WTC11 (cell line): ENCODE measurements around the gene GPR153. TPM values are rescaled to one million over a fixed set of nuclear protein-coding genes. Genes with fewer than 3 reads are reported as not detected.

ENCODE experiments used
- ATAC-seq: fragments of 200-7000 bp; cut with Tn5 transposase; 2 replicates; pipeline ENCODE4 v1.10.0; 2021; ENCODE audit warnings: mild to moderate bottlenecking, moderate library complexity
- CTCF ChIA-PET: fragments of 300-600 bp; sonication (Branson Sonifier 250); formaldehyde crosslinking; loops from one replicate; lab custom pipeline; 2021; ENCODE audit warnings: antibody characterized with exemption; lab: Charles Lee
- POLR2A ChIA-PET: fragments of 350-600 bp; sonication (Branson Sonifier 250); formaldehyde crosslinking; loops from one replicate; lab custom pipeline; 2021; ENCODE audit warnings: antibody characterized with exemption; lab: Charles Lee
- DNase-seq: peaks from one replicate; pipeline ENCODE4 v3.0.0; 2021; ENCODE audit warnings: low spot score
- H3K27ac Mint-ChIP-seq: 2 replicates; pipeline ENCODE4 v1.8.0; 2021; ENCODE audit warnings: mixed read lengths
- H3K27me3 Mint-ChIP-seq: 2 replicates; pipeline ENCODE4 v1.8.0; 2021; ENCODE audit warnings: low read depth, mild to moderate bottlenecking, moderate library complexity, mixed read lengths
- H3K36me3 Mint-ChIP-seq: 2 replicates; pipeline ENCODE4 v1.8.0; 2021; ENCODE audit warnings: mixed read lengths
- H3K4me1 Mint-ChIP-seq: 2 replicates; pipeline ENCODE4 v1.8.0; 2022; ENCODE audit warnings: mixed read lengths
- H3K4me3 Mint-ChIP-seq: 2 replicates; pipeline ENCODE4 v1.8.0; 2021; ENCODE audit warnings: mild to moderate bottlenecking, moderate library complexity, mixed read lengths
- H3K9me3 Mint-ChIP-seq: 2 replicates; pipeline ENCODE4 v1.8.0; 2021; ENCODE audit warnings: mixed read lengths
- AR ChIP-seq: fragments of 250-450 bp; sonication (Bioruptor Pico); IDR thresholded peaks from 2 replicates; pipeline ENCODE4 v1.9.0; 2021; ENCODE audit warnings: mild to moderate bottlenecking
- ELF4 ChIP-seq: sonication (generic); formaldehyde crosslinking; IDR thresholded peaks from 2 replicates; pipeline ENCODE4 v1.8.1; 2022; ENCODE audit warnings: low read depth, mild to moderate bottlenecking, moderate library complexity, missing genetic modification reagents
- FOXP1 ChIP-seq: sonication (generic); formaldehyde crosslinking; IDR thresholded peaks from 2 replicates; pipeline ENCODE4 v1.8.0; 2022; ENCODE audit warnings: missing genetic modification reagents, mild to moderate bottlenecking, moderate library complexity, borderline replicate concordance
- HMGXB4 ChIP-seq: sonication (generic); formaldehyde crosslinking; IDR thresholded peaks from 2 replicates; pipeline ENCODE4 v1.8.1; 2023; ENCODE audit warnings: mild to moderate bottlenecking, moderate library complexity, missing genetic modification reagents
- MAX ChIP-seq: sonication (generic); formaldehyde crosslinking; IDR thresholded peaks from 2 replicates; pipeline ENCODE4 v1.8.0; 2022; ENCODE audit warnings: mild to moderate bottlenecking, missing genetic modification reagents
- OVOL2 ChIP-seq: fragments of 250-450 bp; sonication (Bioruptor Pico); IDR thresholded peaks from 2 replicates; pipeline ENCODE4 v1.9.0; 2021; ENCODE audit warnings: mild to moderate bottlenecking, borderline replicate concordance
- PRRX2 ChIP-seq: fragments of 250-450 bp; sonication (Bioruptor Pico); IDR thresholded peaks from 2 replicates; pipeline ENCODE4 v1.8.0; 2021; ENCODE audit warnings: mild to moderate bottlenecking
- SMAD3 ChIP-seq: sonication (generic); formaldehyde crosslinking; IDR thresholded peaks from 2 replicates; pipeline ENCODE4 v1.8.0; 2022; ENCODE audit warnings: missing genetic modification reagents, mild to moderate bottlenecking, borderline replicate concordance
- SP1 ChIP-seq: sonication (generic); formaldehyde crosslinking; conservative IDR thresholded peaks from 2 replicates; pipeline ENCODE4 v1.8.1; 2022; ENCODE audit warnings: missing genetic modification reagents
- TCF7 ChIP-seq: sonication (generic); formaldehyde crosslinking; IDR thresholded peaks from 2 replicates; pipeline ENCODE4 v1.8.0; 2022; ENCODE audit warnings: mild to moderate bottlenecking, low read depth, missing genetic modification reagents, moderate library complexity
- TP53 ChIP-seq: sonication (generic); formaldehyde crosslinking; IDR thresholded peaks from 2 replicates; pipeline ENCODE4 v1.8.1; 2023; ENCODE audit warnings: mild to moderate bottlenecking, missing genetic modification reagents
- ZBTB43 ChIP-seq: sonication (generic); formaldehyde crosslinking; IDR thresholded peaks from 2 replicates; pipeline ENCODE4 v1.8.1; 2023; ENCODE audit warnings: mild to moderate bottlenecking, missing genetic modification reagents
- ZNF219 ChIP-seq: sonication (generic); formaldehyde crosslinking; IDR thresholded peaks from 2 replicates; pipeline ENCODE4 v1.8.0; 2023; ENCODE audit warnings: missing genetic modification reagents, mild to moderate bottlenecking, borderline replicate concordance
- ZNF232 ChIP-seq: sonication (generic); formaldehyde crosslinking; IDR thresholded peaks from 2 replicates; pipeline ENCODE4 v1.8.0; 2022; ENCODE audit warnings: mild to moderate bottlenecking, missing genetic modification reagents
- ZNF423 ChIP-seq: fragments of 250-450 bp; sonication (Bioruptor Pico); IDR thresholded peaks from 2 replicates; pipeline ENCODE4 v2.1.2; 2022; ENCODE audit warnings: mild to moderate bottlenecking, moderate library complexity
- total RNA-seq: library from RNA; stranded (reverse); gene quantifications from 3 replicates; pipeline ENCODE4 v1.2.3, GENCODE V29; 2021
- TF ChIP-seq, protein P1 (sequence below): sonication (generic); formaldehyde crosslinking; IDR thresholded peaks from 2 replicates; pipeline ENCODE4 v1.8.1; 2022; ENCODE audit warnings: mild to moderate bottlenecking, missing genetic modification reagents, moderate library complexity, borderline replicate concordance
- TF ChIP-seq, protein P2 (sequence below): fragments of 250-450 bp; sonication (Bioruptor Pico); conservative IDR thresholded peaks from 2 replicates; pipeline ENCODE4 v1.9.0; 2021; ENCODE audit warnings: mild to moderate bottlenecking

GPR153 gene
- total RNA-seq, 1 experiment from 2014 or later, result 13.4 TPM

- no peak overlapping the region for H3K27ac Mint-ChIP-seq
- H3K36me3 Mint-ChIP-seq, result no peaks in the 10 kb centered on the region
- peaks cover 52% of the 10 kb centered on the region for H3K27me3 Mint-ChIP-seq
- CTCF ChIA-PET, result interaction anchor here (0.6 to 9.0 kb wide), 4 partner anchors 11 to 187 kb away, joined by 3 to 164 read pairs (median 62); partner anchors contain the start of genes GPR153 and ICMT
- H3K4me3 Mint-ChIP-seq, result no peak overlapping the region
- peak; percentile 10 for DNase-seq
- no peak for TF ChIP-seq MAX
- ATAC-seq, result no peak
- H3K4me1 Mint-ChIP-seq, result peaks cover 10% of the 10 kb centered on the region
- POLR2A ChIA-PET, result no interaction called here
- no peaks in the 10 kb centered on the region for H3K9me3 Mint-ChIP-seq
Observed at GRCh38 chr1:6251233-6251632, 9.7 kb downstream of the GPR153 start.

GRCh38 chr1:6249739-6250689, 10.9 kb downstream of the GPR153 start:
- ChIA-PET CTCF (interaction anchor here (0.6 to 21.4 kb wide), 12 partner anchors 12 to 196 kb away, joined by 3 to 489 read pairs (median 6); partner anchors contain the start of genes GPR153, HES2, ICMT and RNF207), POLR2A (interaction anchor here (4.8 kb wide), 1 partner anchor 12 kb away, joined by 22 read pairs; the partner anchor contains the start of gene ICMT)
- H3K36me3 Mint-ChIP-seq, result no peaks in the 10 kb centered on the region
- TF ChIP-seq SMAD3 (no peak), SP1 (peak; percentile 42; the same call in 1 of the 2 replicates), PRRX2 (CRISPR knock-in tag) (peak; percentile 48; the same call in 1 of the 2 replicates), TCF7 (no peak), HMGXB4 (CRISPR knock-in tag) (peak; percentile 33; the same call in 1 of the 2 replicates), FOXP1 (CRISPR knock-in tag) (no peak), AR (CRISPR knock-in tag) (no peak), OVOL2 (CRISPR knock-in tag) (no peak), ZNF219 (CRISPR knock-in tag) (no peak)
- TF ChIP-seq, protein P1, sequence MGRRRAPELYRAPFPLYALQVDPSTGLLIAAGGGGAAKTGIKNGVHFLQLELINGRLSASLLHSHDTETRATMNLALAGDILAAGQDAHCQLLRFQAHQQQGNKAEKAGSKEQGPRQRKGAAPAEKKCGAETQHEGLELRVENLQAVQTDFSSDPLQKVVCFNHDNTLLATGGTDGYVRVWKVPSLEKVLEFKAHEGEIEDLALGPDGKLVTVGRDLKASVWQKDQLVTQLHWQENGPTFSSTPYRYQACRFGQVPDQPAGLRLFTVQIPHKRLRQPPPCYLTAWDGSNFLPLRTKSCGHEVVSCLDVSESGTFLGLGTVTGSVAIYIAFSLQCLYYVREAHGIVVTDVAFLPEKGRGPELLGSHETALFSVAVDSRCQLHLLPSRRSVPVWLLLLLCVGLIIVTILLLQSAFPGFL (CRISPR knock-in tag), result no peak
- ATAC-seq, result no peak
- no peaks in the 10 kb centered on the region for H3K9me3 Mint-ChIP-seq
- peak overlapping the region; percentile 57 for H3K4me3 Mint-ChIP-seq
- H3K27ac Mint-ChIP-seq, result no peak overlapping the region
- H3K27me3 Mint-ChIP-seq, result peaks cover 52% of the 10 kb centered on the region
- peak; percentile 23 for DNase-seq
- H3K4me1 Mint-ChIP-seq, result peaks cover 10% of the 10 kb centered on the region

- H3K36me3 Mint-ChIP-seq, result no peaks in the 10 kb centered on the region
- no peak overlapping the region for H3K27ac Mint-ChIP-seq
- no peaks in the 10 kb centered on the region for H3K9me3 Mint-ChIP-seq
- ChIA-PET POLR2A (interaction anchor here (1.3 to 4.8 kb wide), 2 partner anchors 12 to 19 kb away, joined by 3 to 22 read pairs; partner anchors contain the start of gene ICMT), CTCF (interaction anchor here (0.6 to 21.4 kb wide), 17 partner anchors 13 to 237 kb away, joined by 3 to 489 read pairs (median 7); partner anchors contain the start of genes GPR153, HES2, ICMT and RNF207)
- H3K4me3 Mint-ChIP-seq, result peak overlapping the region; percentile 57
- DNase-seq (no peak), ATAC-seq (peak; percentile 3)
- peaks cover 10% of the 10 kb centered on the region for H3K4me1 Mint-ChIP-seq
- peaks cover 52% of the 10 kb centered on the region for H3K27me3 Mint-ChIP-seq
- no peak for TF ChIP-seq ELF4 (CRISPR knock-in tag)
- TF ChIP-seq MAX, result peak; percentile 57; the same call in 1 of the 2 replicates
- TF ChIP-seq ZBTB43 (CRISPR knock-in tag), result peak; percentile 38; the same call in 1 of the 2 replicates
- TF ChIP-seq TP53 (CRISPR knock-in tag), result peak; percentile 5; the same call in 1 of the 2 replicates
- TF ChIP-seq ZNF423, result peak; percentile 50; the same call in 1 of the 2 replicates
- TF ChIP-seq ZNF232, result no peak; the same call in 1 of the 2 replicates
- TF ChIP-seq, protein P2, sequence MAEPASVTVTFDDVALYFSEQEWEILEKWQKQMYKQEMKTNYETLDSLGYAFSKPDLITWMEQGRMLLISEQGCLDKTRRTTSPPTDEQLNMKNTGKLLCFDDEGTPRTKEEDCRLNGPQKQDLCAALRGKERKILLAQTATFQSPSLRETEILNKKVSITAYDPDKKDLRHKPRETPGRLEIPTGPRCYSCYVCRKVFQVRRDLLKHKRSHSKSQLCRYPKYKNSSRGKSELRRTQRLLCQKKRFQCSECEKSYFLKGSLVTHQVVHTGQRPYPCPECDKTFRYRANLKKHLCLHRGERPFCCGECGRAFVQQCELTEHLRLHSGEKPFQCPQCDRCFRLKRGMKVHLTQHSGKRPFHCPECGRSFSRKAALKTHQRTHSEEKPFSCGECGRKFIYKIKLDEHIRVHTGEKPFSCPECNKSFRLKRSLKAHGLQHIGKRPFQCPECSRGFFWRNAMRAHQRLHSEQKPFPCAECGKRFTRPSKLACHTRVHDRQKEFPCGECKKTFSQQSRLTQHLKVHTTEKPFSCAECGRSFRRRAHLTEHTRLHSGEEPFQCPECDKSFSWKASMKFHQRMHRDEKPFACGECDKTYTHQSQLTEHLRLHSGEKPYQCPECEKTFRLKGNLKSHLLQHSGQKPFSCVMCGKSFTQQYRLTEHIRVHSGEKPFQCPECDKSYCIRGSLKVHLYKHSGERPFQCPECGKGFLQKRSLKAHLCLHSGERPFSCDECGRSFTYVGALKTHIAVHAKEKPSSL, result no peak
Observed at GRCh38 chr1:6248932-6249738, 11.8 kb downstream of the GPR153 start.
